HG03135 (cell line): ENCODE data around the gene FGF23.
"Not testable (repeated sequence)": the region's sequence is repeated elsewhere in the genome, so short reads cannot be mapped to it uniquely, and the experiment has no call there.

Experiments used
- ATAC-seq: cut with Tn5 transposase; IDR thresholded peaks from one replicate; pipeline ENCODE4 v1.9.1; 2021; ENCODE audit warnings: mild to moderate bottlenecking, moderate library complexity; ENCODE audit not compliant: unreplicated experiment

FGF23 gene

GRCh38 chr12:4379405-4379804 lies at the start of gene FGF23:
Gene FGF23 (minus strand): TSS chr12:4379712. CDS start chr12:4379582, 130 bp downstream.
- no peak for ATAC-seq

DNA sequence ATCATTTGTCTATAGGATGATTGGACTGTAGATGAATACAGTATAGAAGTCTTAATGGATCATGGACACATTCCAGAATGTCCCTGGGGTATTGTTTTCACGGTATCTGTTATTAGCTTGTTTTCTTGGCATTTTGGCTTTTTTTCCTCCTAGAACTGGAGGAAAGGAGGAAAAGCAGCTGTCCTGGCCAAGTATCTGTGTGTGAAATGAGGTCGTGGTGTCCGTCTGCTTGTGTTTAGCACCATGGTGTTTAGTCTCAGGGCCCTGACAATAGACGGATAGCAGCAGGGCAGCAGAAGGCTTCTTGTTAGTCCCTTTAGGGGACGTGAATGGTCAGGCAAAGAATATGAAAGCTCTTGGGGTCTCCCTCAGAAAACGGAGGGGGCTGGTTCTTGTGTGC lies 44.9 kb upstream of the FGF23 start:
- ATAC-seq = no peak

DNA sequence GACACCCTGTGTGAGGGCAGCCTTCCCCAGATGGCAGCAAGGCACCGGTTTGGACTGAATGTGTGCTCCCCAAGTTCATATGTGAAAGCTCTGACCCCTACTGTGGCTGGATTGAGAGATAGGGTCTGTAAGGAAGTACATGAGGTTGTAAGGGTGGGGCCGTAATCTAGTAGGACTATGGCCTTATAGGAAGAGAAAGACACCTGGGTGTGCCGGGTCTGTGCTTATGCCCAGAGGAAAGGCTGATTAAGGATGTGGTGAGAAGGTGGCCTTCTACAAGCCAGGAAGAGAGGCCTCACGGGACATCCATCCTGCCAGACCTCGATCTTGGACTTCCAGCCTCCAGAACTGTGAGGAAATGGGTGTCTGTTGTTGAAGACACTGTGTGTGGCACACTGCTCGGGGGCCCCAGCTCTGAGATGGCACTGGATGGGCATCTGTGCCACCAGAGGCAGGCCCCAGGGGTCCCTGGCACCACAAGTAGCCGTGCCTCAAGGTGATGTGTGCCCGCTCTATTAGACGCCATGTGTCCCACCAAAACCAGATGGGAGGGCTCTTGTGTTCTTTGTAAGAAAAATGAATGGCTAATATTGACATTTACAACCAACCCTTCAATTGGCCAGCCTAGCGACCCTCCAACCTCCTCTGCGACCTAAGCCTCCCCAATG lies 44.1 kb upstream of the FGF23 start:
- ATAC-seq = no peak

GRCh38 chr12:4422985-4423384 lies 43.5 kb upstream of the FGF23 start:
- ATAC-seq = no peak

- no peak for ATAC-seq
Measured at GRCh38 chr12:4421590-4422031, 42.1 kb upstream of the FGF23 start.

DNA sequence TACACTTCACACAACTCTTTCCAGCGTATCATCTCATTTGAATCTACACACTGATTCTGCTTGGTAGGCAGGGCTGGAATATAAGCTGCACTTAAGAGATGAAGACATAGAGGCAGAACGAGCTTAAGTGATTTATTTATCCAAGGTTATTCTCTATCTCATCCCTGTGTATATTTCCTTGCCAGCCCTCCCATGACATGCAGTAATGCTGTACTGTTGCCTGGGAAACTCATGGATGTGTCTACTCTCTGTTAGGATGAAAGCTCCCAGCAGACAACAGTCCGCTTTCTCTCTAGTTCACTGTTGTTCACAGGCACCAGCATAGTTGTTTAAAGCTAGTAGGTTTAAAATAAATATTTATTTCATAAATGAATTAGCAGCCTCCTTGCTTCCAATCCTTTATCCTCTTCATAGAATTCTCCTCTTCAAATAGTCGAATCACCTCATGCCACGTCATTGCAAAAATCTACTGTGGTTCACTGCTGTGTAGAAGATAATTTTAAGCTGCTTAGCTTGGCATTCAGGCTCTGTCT lies 40.7 kb upstream of the FGF23 start:
- ATAC-seq = no peak

DNA sequence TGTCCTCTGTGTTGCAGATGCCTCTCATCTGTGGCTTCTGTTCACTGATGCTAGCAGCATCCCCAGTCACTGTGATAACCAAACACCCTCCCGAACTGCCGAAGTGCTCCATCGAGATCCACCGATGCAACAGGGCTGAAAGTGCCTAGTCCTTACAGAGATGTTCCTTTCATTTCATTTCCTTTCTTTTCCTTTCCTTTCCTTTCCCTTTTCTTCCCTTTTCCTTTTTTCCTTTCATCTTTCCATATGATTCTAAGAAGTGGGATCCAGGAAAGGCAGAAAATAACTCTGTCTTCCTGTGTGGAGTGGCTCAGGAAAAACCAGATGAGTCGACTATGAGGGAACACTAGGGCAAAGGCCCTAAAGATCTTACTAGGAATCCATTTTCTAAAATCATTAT lies 39.4 kb upstream of the FGF23 start:
- no peak for ATAC-seq

DNA sequence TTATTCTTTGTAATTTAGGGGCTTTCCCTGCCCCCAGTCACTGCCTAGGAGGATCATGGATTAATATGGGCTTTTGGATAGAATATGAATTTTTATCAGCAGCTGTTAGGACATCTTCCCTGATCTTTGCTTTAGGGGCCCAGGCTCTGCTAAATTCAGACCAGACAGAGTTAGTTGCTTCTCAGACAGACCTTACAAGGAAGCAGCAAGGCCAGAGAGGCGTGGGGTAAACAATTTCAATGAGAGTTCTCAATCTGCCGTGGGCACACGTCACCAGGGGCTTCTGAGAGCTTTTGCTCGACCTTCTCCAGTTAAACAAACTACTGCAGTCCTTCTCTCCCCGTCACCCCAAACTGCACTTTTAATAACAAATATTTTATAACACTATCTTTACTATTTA lies 38.4 kb upstream of the FGF23 start:
- no peak for ATAC-seq

GRCh38 chr12:4417455-4417854 lies 37.9 kb upstream of the FGF23 start:
- no peak for ATAC-seq

- ATAC-seq = no peak
Measured at GRCh38 chr12:4416276-4416675, 36.8 kb upstream of the FGF23 start.

DNA sequence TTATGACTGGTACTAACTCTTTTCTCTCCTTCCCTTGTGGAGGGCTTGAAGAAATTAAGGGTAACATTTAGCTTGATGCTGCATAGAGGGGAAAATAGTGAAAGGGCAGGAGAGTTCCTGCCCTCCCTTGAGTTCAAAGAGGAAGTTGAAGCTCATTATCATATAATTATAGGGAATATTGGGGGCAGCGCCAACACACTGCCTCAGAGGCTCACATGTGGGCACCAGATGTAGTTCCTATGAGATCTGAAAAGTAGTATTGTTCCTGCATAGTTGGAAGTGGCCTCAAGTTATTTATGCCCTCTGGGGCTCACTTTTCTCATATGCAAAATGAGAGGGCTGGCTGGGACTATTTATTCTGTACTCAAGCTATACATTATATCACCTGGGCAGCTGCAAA lies 33.0 kb upstream of the FGF23 start:
- no peak for ATAC-seq

DNA sequence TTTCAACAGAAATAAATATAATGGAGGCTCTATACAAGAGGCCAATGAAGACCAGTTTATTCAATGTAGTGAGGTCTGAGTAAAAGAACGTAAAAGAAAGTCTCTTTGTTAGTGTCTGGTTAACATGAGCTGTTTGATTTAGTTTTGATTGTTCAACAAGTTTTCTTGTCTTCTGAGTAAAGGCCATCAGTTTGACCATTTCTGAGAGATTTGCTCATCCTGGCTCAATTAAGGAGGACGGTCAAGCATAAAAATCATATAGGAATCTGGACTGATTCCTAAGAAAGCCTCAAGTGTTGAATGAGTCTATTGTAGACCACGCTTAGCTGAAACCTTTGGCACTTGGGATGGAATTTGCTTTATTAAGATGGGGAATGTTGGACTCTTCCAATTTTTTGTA lies 32.5 kb upstream of the FGF23 start:
- no peak for ATAC-seq

- no peak for ATAC-seq
Measured at GRCh38 chr12:4407136-4407535, 27.6 kb upstream of the FGF23 start.

GRCh38 chr12:4404877-4405637 lies 25.5 kb upstream of the FGF23 start:
- ATAC-seq = not testable (repeated sequence)

- ATAC-seq = no peak
Measured at GRCh38 chr12:4402996-4403395, 23.5 kb upstream of the FGF23 start.

DNA sequence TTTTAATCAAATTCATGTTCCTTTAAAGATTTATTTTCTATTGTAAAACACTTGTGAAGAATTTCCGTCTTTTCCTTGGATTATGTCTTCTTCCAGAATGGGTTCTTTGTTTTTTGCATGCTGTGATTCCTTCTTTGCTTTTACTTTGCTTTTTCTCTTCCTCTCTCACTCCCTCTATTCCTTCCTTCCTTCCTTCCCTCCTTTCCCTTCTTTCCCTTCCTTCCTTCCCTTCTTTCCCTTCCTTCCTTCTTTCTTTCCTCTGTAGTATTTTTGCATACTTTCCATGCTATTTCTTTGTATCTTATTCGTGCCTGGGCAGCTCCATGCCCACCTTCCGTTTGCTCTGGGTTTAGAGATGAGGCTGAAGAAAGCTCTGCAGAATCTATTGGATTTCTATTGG lies 21.6 kb upstream of the FGF23 start:
- ATAC-seq = no peak

DNA sequence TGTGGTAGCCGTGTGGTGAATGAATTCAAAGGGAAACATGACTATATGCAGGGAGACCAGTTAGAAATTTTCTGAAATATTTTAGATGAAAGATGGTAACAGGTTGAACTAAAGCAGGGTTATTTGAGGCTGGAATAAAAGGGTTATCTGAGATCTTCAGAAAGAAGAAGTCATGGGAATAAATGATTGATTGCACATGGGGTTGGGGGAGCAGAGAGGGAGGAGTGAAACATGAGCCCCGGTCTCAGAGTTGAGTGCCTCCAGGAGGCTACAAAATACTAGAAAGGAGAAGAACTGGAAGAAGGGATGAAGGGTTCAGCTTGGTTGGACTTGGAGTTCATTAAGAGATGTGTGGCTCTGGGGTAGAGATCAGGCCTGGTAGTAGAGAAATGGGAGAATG lies 16.3 kb upstream of the FGF23 start:
- no peak for ATAC-seq

DNA sequence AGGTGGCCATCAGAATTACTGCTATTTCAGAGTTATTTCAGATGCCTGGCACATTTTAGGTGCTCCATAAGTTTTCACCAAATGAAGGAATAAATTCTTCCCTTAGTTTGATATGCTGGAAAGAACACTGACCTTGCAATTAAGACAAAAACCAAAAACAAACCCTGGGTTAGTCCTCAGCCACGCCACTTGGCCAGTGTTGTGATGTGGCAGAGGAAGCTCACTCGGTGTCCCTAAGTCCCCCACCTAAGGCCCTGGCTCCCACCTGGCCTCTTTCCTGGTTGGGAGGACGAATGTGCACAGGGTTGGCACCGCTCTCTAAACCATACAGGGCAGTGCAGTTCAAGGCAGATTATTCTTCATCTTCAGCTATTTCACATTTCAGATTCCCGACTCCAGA lies 13.7 kb upstream of the FGF23 start:
- ATAC-seq = no peak

DNA sequence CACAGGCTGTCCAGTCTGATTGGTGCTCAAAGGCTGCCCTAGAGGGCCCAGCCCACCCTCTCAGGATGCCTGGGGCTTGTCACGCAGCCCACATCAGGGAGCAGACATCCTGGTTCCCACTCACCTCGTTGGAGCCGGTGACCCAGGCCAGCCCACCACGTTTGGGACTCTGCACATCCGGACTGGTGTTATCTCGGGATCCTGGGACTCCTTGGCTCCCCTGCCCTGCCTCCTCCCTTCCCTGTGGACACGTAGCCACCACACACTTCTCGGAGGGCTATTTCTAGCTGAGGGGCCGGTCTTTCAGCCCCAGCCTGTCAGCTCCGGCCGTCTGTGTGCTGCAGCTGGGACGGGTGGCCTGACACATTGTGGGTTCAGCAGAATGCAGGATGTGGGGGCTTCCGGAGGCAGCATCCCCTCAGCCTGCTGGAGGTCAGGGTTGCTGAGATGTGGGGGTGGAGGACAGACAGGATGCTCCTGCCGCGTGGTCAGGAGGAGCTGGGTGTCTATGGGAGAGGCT lies 12.8 kb upstream of the FGF23 start:
- ATAC-seq = no peak

GRCh38 chr12:4388662-4389061 lies 9.2 kb upstream of the FGF23 start:
- no peak for ATAC-seq

GRCh38 chr12:4388032-4388431 lies 8.5 kb upstream of the FGF23 start:
- no peak for ATAC-seq

DNA sequence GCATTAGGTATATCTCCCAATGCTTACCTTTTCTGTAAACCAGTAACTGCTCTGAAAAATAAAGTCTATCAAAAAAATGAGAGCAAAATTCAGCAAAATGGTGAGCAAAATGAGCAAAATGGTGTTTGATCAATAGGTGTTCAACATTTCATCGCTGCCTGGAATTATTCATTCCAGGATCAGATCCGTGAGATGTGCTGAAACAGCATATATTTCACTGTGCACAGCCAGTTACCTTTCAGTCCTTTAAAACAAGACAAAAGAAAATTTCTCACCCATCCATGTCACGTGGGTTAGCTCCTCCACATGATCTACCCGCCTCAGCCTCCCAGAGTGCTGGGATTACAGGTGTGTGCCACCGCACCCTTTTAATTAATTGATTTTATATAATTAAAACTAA lies 8.1 kb upstream of the FGF23 start:
- no peak for ATAC-seq
